H1 (cell line): Measurements from ENCODE around the gene NKAIN1. TPM values are rescaled to one million over a fixed set of nuclear protein-coding genes. Genes with fewer than 3 reads are reported as not detected.

Source experiments
- CTCF ChIA-PET: fragments of 300-600 bp; sonication (Branson Sonifier 250); formaldehyde crosslinking; loops from one replicate; lab custom pipeline; 2021; ENCODE audit not compliant: partially characterized antibody; lab: Charles Lee
- POLR2A ChIA-PET: fragments of 300-600 bp; sonication (Branson Sonifier 250); formaldehyde crosslinking; loops from one replicate; lab custom pipeline; 2021; ENCODE audit warnings: inconsistent platforms; ENCODE audit not compliant: partially characterized antibody; lab: Charles Lee
- DNase-seq, 2 experiments: peaks; one replicate each; pipeline versions ENCODE4 v3.0.0 to v3.0.0-alpha.2; 2010 to 2022; ENCODE audit warnings: low spot score in 2 of 2, low read depth in 1 of 2, mixed read lengths in 1 of 2
- FAIRE-seq: peaks from 2 replicates; lab custom pipeline; 2011; peaks lifted over from hg19 to GRCh38; lab: Jason Lieb, UNC
- H2AFZ ChIP-seq: 2 replicates; pipeline ENCODE4 v1.8.1; 2012; ENCODE audit warnings: low read length, inconsistent platforms
- H2AK5ac ChIP-seq: 2 replicates; pipeline ENCODE4 v1.6.1; 2013; ENCODE audit warnings: low read depth, low read length
- H2BK120ac ChIP-seq: replicated peaks from 2 replicates; pipeline ENCODE3; 2013; ENCODE audit warnings: low read depth, low read length, inconsistent platforms
- H2BK12ac ChIP-seq: 2 replicates; pipeline ENCODE4 v1.6.1; 2013; ENCODE audit warnings: low read depth, low read length
- H2BK15ac ChIP-seq: 2 replicates; pipeline ENCODE4 v1.6.1; 2013; ENCODE audit warnings: low read length
- H2BK20ac ChIP-seq: 2 replicates; pipeline ENCODE4 v1.6.1; 2013; ENCODE audit warnings: low read length
- H2BK5ac ChIP-seq: 2 replicates; pipeline ENCODE4 v1.6.1; 2013; ENCODE audit warnings: low read depth, low read length
- H3K14ac ChIP-seq: 2 replicates; pipeline ENCODE4 v1.6.1; 2013; ENCODE audit warnings: inconsistent platforms; ENCODE audit not compliant: insufficient read length
- H3K18ac ChIP-seq: 2 replicates; pipeline ENCODE4 v1.6.1; 2013; ENCODE audit warnings: low read length; ENCODE audit errors: extremely low read depth
- H3K23ac ChIP-seq: 2 replicates; pipeline ENCODE4 v1.6.1; 2013; ENCODE audit warnings: inconsistent platforms; ENCODE audit not compliant: insufficient read length
- H3K23me2 ChIP-seq: 2 replicates; pipeline ENCODE4 v1.6.1; 2013; ENCODE audit warnings: low read depth, low read length
- H3K27ac ChIP-seq: 2 replicates; pipeline ENCODE4 v1.6.1; 2011; ENCODE audit warnings: low read depth, low read length, inconsistent platforms
- H3K27me3 ChIP-seq, 4 experiments: replicated peaks in 1 of 4; 1 replicate in 1 of 4; 2 replicates in 3 of 4; pipeline versions ENCODE4 v1.6.1 to v1.8.1; 2011 to 2013; ENCODE audit warnings: low read length in 3 of 4, mild to moderate bottlenecking in 3 of 4, inconsistent platforms in 2 of 4, mixed read lengths in 2 of 4, moderate library complexity in 1 of 4; ENCODE audit not compliant: control insufficient read depth in 3 of 4, insufficient read depth in 3 of 4; ENCODE audit errors: extremely low read depth in 1 of 4
- H3K36me3 ChIP-seq, 4 experiments: 2 replicates each; pipeline versions ENCODE4 v1.6.1 to v1.8.1; 2011 to 2013; ENCODE audit warnings: mild to moderate bottlenecking in 4 of 4, low read length in 3 of 4, moderate library complexity in 2 of 4, control low read depth in 1 of 4, inconsistent platforms in 1 of 4; ENCODE audit not compliant: insufficient read depth in 4 of 4, control insufficient read depth in 2 of 4
- H3K4ac ChIP-seq: replicated peaks from 2 replicates; pipeline ENCODE3; 2013; ENCODE audit warnings: low read length, low read depth, mixed read lengths, inconsistent platforms; ENCODE audit not compliant: insufficient read length
- H3K4me1 ChIP-seq, 4 experiments: replicated peaks in 1 of 4; 1 replicate in 1 of 4; 2 replicates in 3 of 4; pipeline versions ENCODE4 v1.6.1 to v1.8.1; 2011 to 2013; ENCODE audit warnings: low read length in 3 of 4, inconsistent platforms in 2 of 4, mixed read lengths in 1 of 4; ENCODE audit not compliant: insufficient read depth in 4 of 4, control insufficient read depth in 3 of 4
- H3K4me2 ChIP-seq, 2 experiments: 2 replicates each; pipeline versions ENCODE4 v1.6.1 to v1.8.1; 2011 to 2013; ENCODE audit warnings: low read depth in 2 of 2, low read length in 2 of 2, control low read depth in 1 of 2, inconsistent platforms in 1 of 2, mild to moderate bottlenecking in 1 of 2; ENCODE audit not compliant: insufficient read depth in 1 of 2
- H3K4me3 ChIP-seq, 4 experiments: fragments of 200-600, 300-600 bp in 1 of 4; sonication (generic), shearing (Covaris generic), sonication (Bioruptor Twin) in 1 of 4; 2 replicates each; pipeline versions ENCODE4 v1.5.1 to v1.8.1; 2011 to 2016; ENCODE audit warnings: low read length in 4 of 4, low read depth in 3 of 4, control low read depth in 2 of 4, inconsistent platforms in 2 of 4, mild to moderate bottlenecking in 2 of 4, mixed read lengths in 1 of 4, moderate library complexity in 1 of 4; ENCODE audit not compliant: insufficient read depth in 2 of 4; ENCODE audit errors: extremely low read depth in 1 of 4
- H3K56ac ChIP-seq: replicated peaks from 2 replicates; pipeline ENCODE3; 2013; ENCODE audit warnings: low read depth, mild to moderate bottlenecking, mixed read lengths, low read length, inconsistent platforms; ENCODE audit not compliant: insufficient read length
- H3K79me1 ChIP-seq: 2 replicates; pipeline ENCODE4 v1.6.1; 2013; ENCODE audit warnings: low read depth, low read length, control low read depth
- H3K79me2 ChIP-seq, 2 experiments: 2 replicates each; pipeline versions ENCODE4 v1.6.1 to v1.8.1; 2012 to 2013; ENCODE audit warnings: low read length in 2 of 2, mild to moderate bottlenecking in 2 of 2, inconsistent platforms in 1 of 2; ENCODE audit not compliant: insufficient read depth in 2 of 2, control insufficient read depth in 1 of 2
- H3K9ac ChIP-seq, 4 experiments: replicated peaks in 1 of 4; 1 replicate in 1 of 4; 2 replicates in 3 of 4; pipeline versions ENCODE4 v1.6.1 to v1.8.1; 2011 to 2013; ENCODE audit warnings: low read depth in 3 of 4, low read length in 3 of 4, control low read depth in 2 of 4, mild to moderate bottlenecking in 2 of 4, moderate library complexity in 2 of 4, inconsistent platforms in 1 of 4; ENCODE audit errors: extremely low read depth in 1 of 4
- H3K9me3 ChIP-seq, 2 experiments: 2 replicates each; pipeline versions ENCODE4 v1.6.1 to v1.8.1; 2012 to 2013; ENCODE audit warnings: mild to moderate bottlenecking in 2 of 2, moderate library complexity in 2 of 2, control low read depth in 1 of 2, inconsistent platforms in 1 of 2, low read depth in 1 of 2, low read length in 1 of 2, mixed read lengths in 1 of 2; ENCODE audit not compliant: insufficient read depth in 2 of 2
- H4K20me1 ChIP-seq, 2 experiments: replicated peaks in 1 of 2; 2 replicates each; pipeline versions ENCODE3 to v1.8.1; 2011 to 2013; ENCODE audit warnings: inconsistent platforms in 2 of 2, low read length in 2 of 2, mild to moderate bottlenecking in 1 of 2; ENCODE audit not compliant: insufficient read depth in 2 of 2, control insufficient read depth in 1 of 2
- H4K5ac ChIP-seq: 2 replicates; pipeline ENCODE4 v1.6.1; 2013; ENCODE audit warnings: low read length, low read depth, mixed read lengths, inconsistent platforms; ENCODE audit not compliant: insufficient read length
- H4K8ac ChIP-seq: 2 replicates; pipeline ENCODE4 v1.8.0; 2013; ENCODE audit warnings: mild to moderate bottlenecking, moderate library complexity, low read length, inconsistent platforms; ENCODE audit not compliant: insufficient read depth; ENCODE audit errors: extremely low read depth
- H4K91ac ChIP-seq: replicated peaks from 2 replicates; pipeline ENCODE3; 2013; ENCODE audit warnings: low read length, mixed read lengths, inconsistent platforms; ENCODE audit not compliant: insufficient read length
- ASH2L ChIP-seq: fragments of 200-600, 300-600 bp; sonication (generic); IDR thresholded peaks from one replicate; pipeline ENCODE4 v1.7.1; 2017; ENCODE audit warnings: low read length
- CBX8 ChIP-seq: fragments of 300-800, 300-1000 bp; sonication (generic); IDR thresholded peaks from 2 replicates; pipeline ENCODE4 v1.7.1; 2016; ENCODE audit warnings: low read depth, low read length, borderline replicate concordance
- CEBPB ChIP-seq: IDR thresholded peaks from 2 replicates; pipeline ENCODE4 v1.6.1; 2012; ENCODE audit warnings: low read depth, low read length
- CHD1 ChIP-seq: IDR thresholded peaks from 2 replicates; pipeline ENCODE4 v1.6.1; 2012; ENCODE audit warnings: low read depth, low read length, improper control_type of control experiment
- HDAC2 ChIP-seq, 2 experiments: fragments of 300-600 bp in 1 of 2; sonication (generic) in 1 of 2; IDR thresholded peaks; 2 replicates each; pipeline ENCODE4 v1.6.1; 2011 to 2012; ENCODE audit warnings: low read depth in 2 of 2, low read length in 2 of 2, mild to moderate bottlenecking in 2 of 2, moderate library complexity in 2 of 2, borderline replicate concordance in 1 of 2, inconsistent platforms in 1 of 2
- SP4 ChIP-seq: IDR thresholded peaks from 2 replicates; pipeline ENCODE4 v1.6.1; 2012; ENCODE audit warnings: low read length, inconsistent platforms
- WGBS, 2 experiments: shearing (Covaris generic) in 1 of 2; methylation state at CpG; one replicate each; pipeline versions ENCODE4 v1.1.6 to v1.1.7; 2013 to 2015; ENCODE audit warnings: low lambda C conversion rate in 2 of 2, mixed read lengths in 2 of 2, inconsistent platforms in 1 of 2, low coverage in 1 of 2, missing lambda C conversion rate in 1 of 2; ENCODE audit not compliant: insufficient replicate concordance in 2 of 2, insufficient coverage in 1 of 2, insufficient read length in 1 of 2; ENCODE audit errors: extremely low coverage in 1 of 2, missing lambda C conversion rate in 1 of 2; 5-methylcytosine and 5-hydroxymethylcytosine counted together
- polyA plus RNA-seq, 7 experiments: library from polyadenylated mRNA; depleted of rRNA in 3 of 7; stranded (reverse) in 5 of 7; unstranded in 2 of 7; fragments of >200 nt in 5 of 7; fragments of 200-250 nt in 2 of 7; gene quantifications; 1 replicate in 5 of 7; 2 replicates in 1 of 7; 4 replicates in 1 of 7; pipeline versions ENCODE4 v1.2.1 to v1.2.3, GENCODE V29; 2011 to 2013; ENCODE audit warnings: missing spikeins in 2 of 7, mixed read lengths in 2 of 7
- total RNA-seq: library from RNA; stranded (reverse); fragmentation: NEBNext Ultra II Directional; extraction: Animal tissue kit (Norgen Biotek cat#: 25700); gene quantifications from 2 replicates; pipeline ENCODE4 v1.2.1, GENCODE V29; 2021
- TF ChIP-seq, protein P1 (sequence below), 3 experiments: IDR thresholded peaks; 1 replicate in 2 of 3; 2 replicates in 1 of 3; pipeline versions ENCODE4 v1.5.1 to v1.6.1; 2011; ENCODE audit warnings: low read length in 3 of 3, mild to moderate bottlenecking in 3 of 3, inconsistent platforms in 2 of 3, low read depth in 1 of 3, moderate library complexity in 1 of 3; ENCODE audit not compliant: insufficient read depth in 1 of 3; ENCODE audit errors: control extremely low read depth in 1 of 3

NKAIN1 gene
- total and polyA plus RNA-seq, 2 of the 8 experiments (the other 6 are each of a cell fraction or from before 2014, with no cell fraction given) = 59.3 to 66.9 TPM

DNA sequence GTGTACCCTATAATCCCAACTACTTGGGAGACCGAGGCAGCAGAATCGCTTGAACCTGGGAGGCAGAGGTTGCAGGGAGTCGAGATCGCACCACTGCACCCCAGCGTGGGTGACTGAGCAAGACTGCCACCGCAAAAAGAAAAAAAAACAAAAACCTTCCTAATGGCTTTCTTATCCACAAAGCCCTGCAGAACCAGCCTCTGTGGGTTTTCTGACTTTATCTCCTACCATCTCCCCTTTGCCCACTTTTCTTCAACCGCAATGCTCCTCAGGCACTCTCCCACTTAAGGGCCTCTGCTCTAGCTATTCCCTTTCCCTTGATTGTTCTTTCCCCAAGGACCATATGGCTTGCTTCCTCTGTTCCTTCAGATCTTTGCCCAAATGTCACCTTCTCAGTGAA is 106.3 kb downstream of the NKAIN1 start:
- Histone ChIP-seq H3K4me2 (no peak overlapping the region), H2BK20ac (no peak overlapping the region), H4K91ac (no peak overlapping the region), H2AK5ac (no peak overlapping the region), H3K79me1 (no peaks in the 10 kb centered on the region), H3K23ac (no peak overlapping the region), H2BK120ac (no peak overlapping the region), H3K79me2 (no peaks in the 10 kb centered on the region), H2BK5ac (no peak overlapping the region), H4K5ac (no peak overlapping the region), H3K18ac (no peak overlapping the region), H3K36me3 (no peaks in the 10 kb centered on the region), H3K4me1 (no peaks in the 10 kb centered on the region), H3K14ac (no peak overlapping the region), H2BK15ac (no peak overlapping the region), H3K27ac (no peak overlapping the region), H3K56ac (no peak overlapping the region), H4K8ac (no peak overlapping the region), H4K20me1 (no peaks in the 10 kb centered on the region), H3K4me3 (no peak overlapping the region), H3K9me3 (no peaks in the 10 kb centered on the region), H3K4ac (no peak overlapping the region), H3K27me3 (no peaks in the 10 kb centered on the region), H3K9ac (no peak overlapping the region), H2BK12ac (no peak overlapping the region), H2AFZ (0 out of 2 replicates have a peak overlapping the region, but pooled peaks have one; percentile 53), H3K23me2 (no peaks in the 10 kb centered on the region)
- no peak for TF ChIP-seq CBX8
- no peak for TF ChIP-seq CHD1
- TF ChIP-seq SP4 = no peak
- no peak for TF ChIP-seq CEBPB
- TF ChIP-seq HDAC2 (IDR thresholded peaks at IDR 0.05; ENCODE audit: borderline replicate concordance in 1 of 2, low read depth in 2 of 2, low read length in 2 of 2) = no peak
- TF ChIP-seq, protein P1, sequence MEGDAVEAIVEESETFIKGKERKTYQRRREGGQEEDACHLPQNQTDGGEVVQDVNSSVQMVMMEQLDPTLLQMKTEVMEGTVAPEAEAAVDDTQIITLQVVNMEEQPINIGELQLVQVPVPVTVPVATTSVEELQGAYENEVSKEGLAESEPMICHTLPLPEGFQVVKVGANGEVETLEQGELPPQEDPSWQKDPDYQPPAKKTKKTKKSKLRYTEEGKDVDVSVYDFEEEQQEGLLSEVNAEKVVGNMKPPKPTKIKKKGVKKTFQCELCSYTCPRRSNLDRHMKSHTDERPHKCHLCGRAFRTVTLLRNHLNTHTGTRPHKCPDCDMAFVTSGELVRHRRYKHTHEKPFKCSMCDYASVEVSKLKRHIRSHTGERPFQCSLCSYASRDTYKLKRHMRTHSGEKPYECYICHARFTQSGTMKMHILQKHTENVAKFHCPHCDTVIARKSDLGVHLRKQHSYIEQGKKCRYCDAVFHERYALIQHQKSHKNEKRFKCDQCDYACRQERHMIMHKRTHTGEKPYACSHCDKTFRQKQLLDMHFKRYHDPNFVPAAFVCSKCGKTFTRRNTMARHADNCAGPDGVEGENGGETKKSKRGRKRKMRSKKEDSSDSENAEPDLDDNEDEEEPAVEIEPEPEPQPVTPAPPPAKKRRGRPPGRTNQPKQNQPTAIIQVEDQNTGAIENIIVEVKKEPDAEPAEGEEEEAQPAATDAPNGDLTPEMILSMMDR (IDR thresholded peaks at IDR 0.05; ENCODE audit: control extremely low read depth in 1 of 3, insufficient read depth in 1 of 3, low read depth in 1 of 3, low read length in 3 of 3) = no peak
- no peak for TF ChIP-seq ASH2L
- DNase-seq = no peak
- ChIA-PET CTCF (interaction anchor here (0.8 to 1.2 kb wide), 2 partner anchors 22 to 24 kb away, joined by 3 read pairs; no protein-coding TSS in a partner anchor), POLR2A (interaction anchor here (0.9 kb wide), 1 partner anchor 21 kb away, joined by 3 read pairs; no protein-coding TSS in a partner anchor)
- WGBS, 2 experiments = 95% methylated on average over 7 of the region's 7 CpGs; no CpG with 5 or more reads in 1 of the 2 experiments
- FAIRE-seq = no peak
